K562 treated with DMSO at 1 percent for 4 hours (cell line): ENCODE results near the gene RPA4. TPM values are rescaled to one million over a fixed set of nuclear protein-coding genes. Genes with fewer than 3 reads are reported as not detected.

ENCODE experiments used
- total RNA-seq: library from RNA; unstranded; fragments of 300-600 nt; gene quantifications from 2 replicates; pipeline ENCODE4 v1.2.3, GENCODE V29; 2022; ENCODE audit not compliant: insufficient read depth

The RPA4 gene, protein sequence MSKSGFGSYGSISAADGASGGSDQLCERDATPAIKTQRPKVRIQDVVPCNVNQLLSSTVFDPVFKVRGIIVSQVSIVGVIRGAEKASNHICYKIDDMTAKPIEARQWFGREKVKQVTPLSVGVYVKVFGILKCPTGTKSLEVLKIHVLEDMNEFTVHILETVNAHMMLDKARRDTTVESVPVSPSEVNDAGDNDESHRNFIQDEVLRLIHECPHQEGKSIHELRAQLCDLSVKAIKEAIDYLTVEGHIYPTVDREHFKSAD
- total RNA-seq: not detected in 2 replicates

DNA sequence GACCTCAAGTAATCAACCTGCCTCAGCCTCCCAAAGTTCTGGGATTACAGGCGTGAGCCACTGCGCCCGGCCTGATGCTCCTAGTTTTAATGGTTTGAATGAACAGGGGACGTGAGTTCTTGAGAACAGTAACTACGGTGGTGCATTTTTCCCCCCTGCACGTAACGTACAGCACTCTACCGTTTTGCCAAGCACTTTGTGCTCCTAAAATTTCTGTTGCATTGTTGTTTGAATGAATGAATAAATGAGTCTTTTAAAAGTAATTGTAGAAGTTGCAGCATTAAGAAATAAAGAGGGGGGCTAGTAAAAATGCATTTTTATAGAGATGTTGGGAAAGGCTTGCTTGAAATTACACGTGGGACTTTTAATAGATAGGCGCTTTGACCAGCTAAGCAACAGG lies at the start of gene RPA4:
Gene RPA4 (plus strand): TSS at position 301 of the 400 bp plus-strand sequence. CDS start 403 bp downstream, outside the sequence.

Other genes with a start within 250 kb of the RPA4 start
- gene DIAPH2, start 199.1 kb upstream of the RPA4 start, total RNA-seq: not detected in 2 replicates